Ascending aorta (tissue), 2 donors: ENCODE results near the gene MYOZ3. TPM values are rescaled to one million over a fixed set of nuclear protein-coding genes. Genes with fewer than 3 reads are reported as not detected.

ENCODE experiments used
- DNase-seq, 2 donors: peaks; one replicate each; pipeline ENCODE4 v3.0.0-alpha.2; 2019; ENCODE audit warnings: low spot score in 2 of 2
- H3K27ac ChIP-seq, 2 donors: fragments of 200-600 bp; sonication (generic); one replicate each; pipeline ENCODE4 v1.5.1; 2016 to 2017; ENCODE audit warnings: mild to moderate bottlenecking in 1 of 2
- H3K27me3 ChIP-seq: fragments of 200-600 bp; sonication (generic); one replicate; pipeline ENCODE4 v1.5.1; 2017
- H3K36me3 ChIP-seq, 2 donors: fragments of 200-600 bp; sonication (generic); one replicate each; pipeline ENCODE4 v1.5.1; 2016
- H3K4me1 ChIP-seq, 2 donors: fragments of 200-600 bp; sonication (generic); one replicate each; pipeline ENCODE4 v1.5.1; 2016 to 2017; ENCODE audit warnings: mild to moderate bottlenecking in 1 of 2
- H3K4me3 ChIP-seq, 2 donors: fragments of 200-600 bp; sonication (generic); one replicate each; pipeline ENCODE4 v1.5.1; 2016 to 2017; ENCODE audit warnings: mild to moderate bottlenecking in 1 of 2
- H3K9me3 ChIP-seq, 2 donors: fragments of 200-600 bp; sonication (generic); one replicate each; pipeline ENCODE4 v1.5.1; 2016
- CTCF ChIP-seq, 3 experiments: fragments of 200-600 bp in 2 of 3; fragments of 450-650 bp in 1 of 3; sonication (generic) in 2 of 3; IDR thresholded peaks; one replicate each; pipeline ENCODE4 v1.5.1; 2016 to 2019; ENCODE audit warnings: antibody characterized with exemption in 3 of 3, mild to moderate bottlenecking in 1 of 3, moderate library complexity in 1 of 3
- intact Hi-C: fragments of 100-400 bp; cut with DNase I; formaldehyde crosslinking; loops from one replicate; pipeline ENCODE4 v1.15.1; 2023
- total RNA-seq: library from RNA; depleted of rRNA; stranded (reverse); fragments of >200 nt; gene quantifications from one replicate; pipeline ENCODE4 v1.1.0, GENCODE V29; 2016

The MYOZ3 gene
- total RNA-seq, 1 donor from 2014 or later = 1.1 TPM

- H3K4me1 ChIP-seq = no peaks in the 10 kb centered on the region
- no peaks in the 10 kb centered on the region for H3K9me3 ChIP-seq
- H3K27ac ChIP-seq = no peak overlapping the region
- intact Hi-C loops = no loop called here
- H3K4me3 ChIP-seq = no peak overlapping the region
- DNase-seq = no peak
- TF ChIP-seq CTCF (IDR thresholded peaks at IDR 0.05) = no peak
- H3K27me3 ChIP-seq = no peaks in the 10 kb centered on the region
- peaks cover 64 to 79% of the 10 kb centered on the region in 2 donors for H3K36me3 ChIP-seq
Measured at GRCh38 chr5:150692276-150692675, 31.2 kb downstream of the MYOZ3 start.

DNA sequence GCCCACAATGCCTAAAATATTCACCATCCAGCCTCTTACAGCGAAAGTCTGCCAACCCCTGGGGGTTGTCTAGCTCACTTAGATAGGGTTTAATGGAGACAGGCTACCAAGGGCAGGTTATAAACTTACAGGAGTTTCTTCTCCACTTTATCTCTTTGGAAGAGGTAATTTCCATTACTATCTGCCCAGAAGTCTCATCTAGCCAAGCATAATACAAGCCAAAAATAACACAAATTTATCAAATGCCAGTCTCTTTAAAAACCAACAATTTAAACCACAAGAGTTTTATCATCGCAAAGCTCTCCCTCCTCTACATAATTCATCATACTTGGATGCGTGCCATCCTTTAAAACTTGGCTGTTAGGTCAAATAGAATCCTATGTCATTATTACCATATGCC, 33.6 kb downstream of the MYOZ3 start:
- H3K27ac ChIP-seq = no peak overlapping the region
- peaks cover 80 to 88% of the 10 kb centered on the region in 2 donors for H3K36me3 ChIP-seq
- no peak for DNase-seq
- H3K9me3 ChIP-seq = no peaks in the 10 kb centered on the region
- TF ChIP-seq CTCF (IDR thresholded peaks at IDR 0.05) = no peak
- H3K27me3 ChIP-seq = no peaks in the 10 kb centered on the region
- peaks cover 4 to 7% of the 10 kb centered on the region in 2 donors for H3K4me1 ChIP-seq
- no peak overlapping the region for H3K4me3 ChIP-seq
- intact Hi-C loops = no loop called here

DNA sequence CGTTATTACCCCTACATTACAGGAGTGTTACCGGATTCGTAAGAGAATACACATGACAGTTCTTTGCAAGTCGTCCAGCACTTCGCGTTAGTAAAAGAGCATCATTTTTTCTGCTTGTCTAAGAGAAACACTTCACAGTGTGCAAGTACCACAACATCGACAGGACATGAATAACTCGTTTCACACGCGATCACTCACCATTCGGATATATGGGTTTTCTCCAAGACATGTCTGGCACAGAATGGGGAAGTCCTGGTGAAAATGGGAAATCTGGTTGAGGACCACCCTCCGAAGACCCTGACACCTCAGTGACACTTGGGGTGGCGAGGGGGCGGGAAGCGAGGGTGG, 39.2 kb downstream of the MYOZ3 start:
- Histone ChIP-seq H3K27me3 (no peaks in the 10 kb centered on the region), H3K36me3 (peaks cover 36 to 37% of the 10 kb centered on the region in 2 donors), H3K4me1 (peaks cover 4 to 10% of the 10 kb centered on the region in 2 donors), H3K4me3 (peak overlapping the region; percentile 95 to 100), H3K9me3 (no peaks in the 10 kb centered on the region), H3K27ac (peak overlapping the region; percentile 97 to 99)
- intact Hi-C loops = loop anchor here (2.0 to 10.0 kb wide), 5 partner anchors 43 to 248 kb away; partner anchors contain the start of genes IRGM and SMIM3
- no peak for TF ChIP-seq CTCF (IDR thresholded peaks at IDR 0.05)
- no peak for DNase-seq

DNA sequence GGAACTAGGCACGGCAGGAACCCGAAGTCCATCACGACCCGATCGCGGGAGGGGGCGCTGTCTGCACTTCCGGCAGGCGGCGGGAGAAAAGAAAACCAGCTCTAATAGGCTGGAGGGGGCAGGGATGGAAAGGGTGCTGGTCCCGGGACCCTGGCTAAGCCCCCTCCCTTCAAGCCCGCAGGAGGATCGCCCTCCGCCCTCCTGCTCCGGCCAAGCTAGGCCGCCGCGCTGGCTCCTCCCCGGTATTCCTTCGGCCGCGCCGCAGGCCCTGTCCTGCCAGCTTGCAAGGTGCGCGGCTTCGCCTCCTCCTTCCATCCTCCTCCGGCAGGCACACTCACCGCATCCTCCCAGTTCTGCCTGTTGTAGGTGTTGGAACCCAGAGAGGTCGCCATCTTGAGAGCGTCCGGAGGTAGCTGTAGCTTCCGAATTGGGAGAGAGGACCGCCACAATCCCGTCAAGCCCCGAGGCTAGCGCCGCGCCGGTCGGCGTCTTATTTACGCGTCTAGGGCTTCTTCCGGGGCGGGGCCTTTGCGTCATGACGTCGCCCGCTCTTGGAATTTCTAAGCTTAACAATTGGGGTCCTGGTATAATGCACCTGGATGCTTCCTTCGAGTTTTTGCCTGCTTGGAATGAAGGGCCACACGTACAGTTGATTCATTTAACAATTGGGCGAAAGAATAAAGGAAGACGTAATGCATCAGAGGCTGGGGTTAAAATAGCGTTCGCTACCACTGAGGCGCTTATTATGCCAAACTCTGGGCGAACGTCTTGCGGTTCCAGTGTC, 39.7 kb downstream of the MYOZ3 start, which contains the start of gene RBM22:
Gene RBM22, minus strand, starts transcription at position 469 of the 784 bp plus-strand sequence. Its CDS starts 77 bp downstream, at position 392.
- Histone ChIP-seq H3K4me1 (peaks cover 4 to 10% of the 10 kb centered on the region in 2 donors), H3K36me3 (peaks cover 30 to 31% of the 10 kb centered on the region in 2 donors), H3K27me3 (no peaks in the 10 kb centered on the region), H3K4me3 (peak within 1 kb of the TSS; percentile 95 to 100), H3K9me3 (no peaks in the 10 kb centered on the region), H3K27ac (peak within 1 kb of the TSS; percentile 97 to 99)
- peak; percentile 62 to 78 (median 64) for TF ChIP-seq CTCF (IDR thresholded peaks at IDR 0.05)
- peak; percentile 68 to 96 for DNase-seq
- intact Hi-C loops = loop anchor here (1.0 to 10.0 kb wide), 6 partner anchors 43 to 248 kb away; partner anchors contain the start of genes IRGM and SMIM3

DNA sequence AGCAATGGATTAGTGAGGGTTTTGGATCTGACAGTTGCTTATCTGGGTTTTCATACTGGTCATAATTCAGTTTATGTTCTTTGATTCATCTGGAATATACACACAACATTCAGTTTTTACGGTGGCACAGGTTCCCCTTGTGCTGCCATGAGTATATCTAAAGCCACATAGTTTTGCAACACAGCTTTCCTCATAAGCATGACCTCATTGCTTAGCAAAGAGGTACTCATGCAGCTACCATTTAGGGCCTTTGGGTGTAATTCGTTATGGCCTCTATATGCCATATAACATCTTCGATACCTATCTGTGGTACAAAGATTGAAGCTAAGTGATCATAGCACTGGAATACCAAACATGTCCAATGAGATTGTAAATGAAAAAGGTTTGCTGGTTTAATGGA, 42.7 kb downstream of the MYOZ3 start:
- no peak for DNase-seq
- H3K4me3 ChIP-seq = no peak overlapping the region
- no peak overlapping the region for H3K27ac ChIP-seq
- no peak for TF ChIP-seq CTCF (IDR thresholded peaks at IDR 0.05)
- H3K4me1 ChIP-seq = peaks cover 4 to 10% of the 10 kb centered on the region in 2 donors
- no peaks in the 10 kb centered on the region for H3K27me3 ChIP-seq
- H3K36me3 ChIP-seq = peaks cover 2 to 10% of the 10 kb centered on the region in 2 donors
- no peaks in the 10 kb centered on the region for H3K9me3 ChIP-seq
- intact Hi-C loops = loop anchor here (5.0 to 10.0 kb wide), 3 partner anchors 46 to 251 kb away; partner anchors contain the start of gene IRGM
